DOHH2 (cell line): ENCODE results near the gene DCDC1.

Experiments used
- CTCF ChIP-seq: fragments of 200-600 bp; sonication (generic); IDR thresholded peaks from one replicate; pipeline ENCODE4 v1.5.1; 2014; ENCODE audit warnings: antibody characterized with exemption, mild to moderate bottlenecking, low read depth, low read length; ENCODE audit not compliant: poor library complexity, severe bottlenecking
- EZH2phosphoT487 ChIP-seq: fragments of 200-600 bp; sonication (generic); IDR thresholded peaks from 2 replicates; pipeline ENCODE4 v1.6.1; 2017; ENCODE audit warnings: borderline replicate concordance, mild to moderate bottlenecking, antibody characterized with exemption, low read length, moderate library complexity, mixed read lengths

- TF ChIP-seq CTCF (no peak), EZH2phosphoT487 (no peak)
These were observed 47.8 kb upstream of the DCDC1 start for GRCh38 chr11:31417357-31417756.
